Measurements from ENCODE around the gene SZT2.
A peak's percentile ranks its signal among the peaks of the same experiment; 100 is the strongest.

Gene SZT2

GRCh38 chr1:43383449-43383848 is 6.2 kb upstream of the SZT2 start:
- no peak for DNase-seq (ENCODE audit: low read depth)
- no peak overlapping the region for H3K4me3 ChIP-seq (ENCODE audit: low read depth, low read length)
- TF ChIP-seq CTCF (IDR thresholded peaks at IDR 0.05; ENCODE audit: low read depth, low read length, missing control alignments): no peak

GRCh38 chr1:43386676-43387075 is 3.0 kb upstream of the SZT2 start:
- H3K4me3 ChIP-seq (ENCODE audit: low read depth, low read length): no peak overlapping the region
- no peak for DNase-seq (ENCODE audit: low read depth)
- no peak for TF ChIP-seq CTCF (IDR thresholded peaks at IDR 0.05; ENCODE audit: low read depth, low read length, missing control alignments)

GRCh38 chr1:43387976-43388599 is 1.6 kb upstream of the SZT2 start:
- no peak for DNase-seq (ENCODE audit: low read depth)
- no peak for TF ChIP-seq CTCF (IDR thresholded peaks at IDR 0.05; ENCODE audit: low read depth, low read length, missing control alignments)
- H3K4me3 ChIP-seq (ENCODE audit: low read depth, low read length): peak overlapping the region; percentile 75; the same call in 1 of the 2 replicates

GRCh38 chr1:43388613-43389012 is 1.1 kb upstream of the SZT2 start:
- TF ChIP-seq CTCF (IDR thresholded peaks at IDR 0.05; ENCODE audit: low read depth, low read length, missing control alignments): no peak
- peak overlapping the region; percentile 75 for H3K4me3 ChIP-seq (ENCODE audit: low read depth, low read length)
- DNase-seq (ENCODE audit: low read depth): no peak

- H3K4me3 ChIP-seq (ENCODE audit: low read depth, low read length): no peak overlapping the region
- TF ChIP-seq CTCF (IDR thresholded peaks at IDR 0.05; ENCODE audit: low read depth, low read length, missing control alignments): no peak
- DNase-seq (ENCODE audit: low read depth): no peak
These were observed 3.0 kb downstream of the SZT2 start for GRCh38 chr1:43392702-43393101.

- H3K4me3 ChIP-seq (ENCODE audit: low read depth, low read length): no peak overlapping the region
- TF ChIP-seq CTCF (IDR thresholded peaks at IDR 0.05; ENCODE audit: low read depth, low read length, missing control alignments): no peak
- no peak for DNase-seq (ENCODE audit: low read depth)
These were observed 5.8 kb downstream of the SZT2 start for GRCh38 chr1:43395523-43395922.

- no peak for DNase-seq (ENCODE audit: low read depth)
- H3K4me3 ChIP-seq (ENCODE audit: low read depth, low read length): no peak overlapping the region
- TF ChIP-seq CTCF (IDR thresholded peaks at IDR 0.05; ENCODE audit: low read depth, low read length, missing control alignments): no peak
These were observed 6.4 kb downstream of the SZT2 start for GRCh38 chr1:43396059-43396458.

Data from GM12864 (cell line).